Measurements from ENCODE around the gene PIM1. TPM values are rescaled to one million over a fixed set of nuclear protein-coding genes. Genes with fewer than 3 reads are reported as not detected.

The PIM1 gene
- polyA plus RNA-seq, 1 experiment: 35.3 TPM

DNA sequence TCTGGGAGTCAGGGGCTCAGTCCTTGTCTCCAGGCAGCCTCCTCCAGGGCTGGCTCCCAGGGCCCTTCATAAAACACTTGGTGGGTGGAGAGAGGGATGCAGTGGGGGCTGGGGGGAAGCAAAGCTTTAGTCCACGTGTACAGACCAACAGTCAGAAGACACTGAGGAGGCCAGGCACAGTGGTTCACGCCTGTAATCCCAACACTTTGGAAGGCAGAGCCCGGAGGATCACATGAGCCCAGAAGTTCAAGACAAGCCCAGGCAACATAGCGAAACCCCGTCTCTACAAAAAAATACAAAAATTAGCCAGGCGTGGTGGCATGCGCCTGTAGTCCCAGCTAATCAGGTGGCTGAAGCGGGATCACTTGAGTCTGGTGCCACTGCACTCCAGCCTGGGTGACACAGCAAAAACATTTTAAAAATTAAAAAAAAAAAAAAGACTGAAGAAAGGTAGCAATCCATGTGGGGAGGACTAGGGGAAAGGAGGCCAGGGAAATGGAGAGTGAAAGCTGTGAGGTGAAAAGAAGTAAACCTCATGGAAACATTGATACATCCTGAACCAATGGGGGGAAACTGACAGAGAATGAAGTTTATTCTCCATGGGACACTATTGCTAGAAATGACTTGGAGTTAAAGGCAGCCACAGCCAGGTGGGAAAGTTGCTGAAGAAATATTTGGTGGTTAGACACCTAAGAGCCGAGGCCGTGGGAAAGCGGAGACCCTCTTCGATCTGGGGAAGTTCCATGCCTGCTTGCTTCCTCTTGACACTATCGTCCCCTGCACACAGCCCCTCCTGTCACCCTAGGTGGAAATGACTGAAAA is 35.4 kb downstream of the PIM1 start:
- TF ChIP-seq CTCF (IDR thresholded peaks at IDR 0.05; ENCODE audit: low read depth, low read length): no peak
- POLR2A ChIA-PET: no interaction called here
- DNase-seq (ENCODE audit: low read depth, low spot score): no peak
- H3K27ac ChIP-seq (ENCODE audit: low read depth, low read length): no peak overlapping the region
- H3K9me3 ChIP-seq (ENCODE audit: control insufficient read depth, insufficient read depth, low read length): no peaks in the 10 kb centered on the region
- no peak overlapping the region for H3K4me3 ChIP-seq (ENCODE audit: low read depth, low read length)
- CTCF ChIA-PET: interaction anchor here (0.6 to 20.3 kb wide), 3 partner anchors 48 to 181 kb away, joined by 3 to 597 read pairs (median 65); no protein-coding TSS in a partner anchor
- no peaks in the 10 kb centered on the region for H3K27me3 ChIP-seq (ENCODE audit: control insufficient read depth, insufficient read depth, low read length)

- H3K4me3 ChIP-seq (ENCODE audit: low read depth, low read length): no peak overlapping the region
- ChIA-PET POLR2A (no interaction called here), CTCF (interaction anchor here (5.9 to 20.3 kb wide), 2 partner anchors 154 to 182 kb away, joined by 65 to 597 read pairs; no protein-coding TSS in a partner anchor)
- no peak for TF ChIP-seq CTCF (IDR thresholded peaks at IDR 0.05; ENCODE audit: low read depth, low read length)
- DNase-seq (ENCODE audit: low read depth, low spot score): no peak
- H3K27ac ChIP-seq (ENCODE audit: low read depth, low read length): no peak overlapping the region
- H3K9me3 ChIP-seq (ENCODE audit: control insufficient read depth, insufficient read depth, low read length): no peaks in the 10 kb centered on the region
- no peaks in the 10 kb centered on the region for H3K27me3 ChIP-seq (ENCODE audit: control insufficient read depth, insufficient read depth, low read length)
Observed at GRCh38 chr6:37205997-37206340, 36.0 kb downstream of the PIM1 start.

- no peaks in the 10 kb centered on the region for H3K27me3 ChIP-seq (ENCODE audit: control insufficient read depth, insufficient read depth, low read length)
- no peak overlapping the region for H3K4me3 ChIP-seq (ENCODE audit: low read depth, low read length)
- ChIA-PET CTCF (interaction anchor here (5.9 to 20.3 kb wide), 2 partner anchors 154 to 182 kb away, joined by 65 to 597 read pairs; no protein-coding TSS in a partner anchor), POLR2A (no interaction called here)
- no peaks in the 10 kb centered on the region for H3K9me3 ChIP-seq (ENCODE audit: control insufficient read depth, insufficient read depth, low read length)
- no peak overlapping the region for H3K27ac ChIP-seq (ENCODE audit: low read depth, low read length)
- no peak for DNase-seq (ENCODE audit: low read depth, low spot score)
- no peak for TF ChIP-seq CTCF (IDR thresholded peaks at IDR 0.05; ENCODE audit: low read depth, low read length)
Observed at GRCh38 chr6:37206622-37207021, 36.7 kb downstream of the PIM1 start.

GRCh38 chr6:37207903-37208456 is 38.0 kb downstream of the PIM1 start:
- ChIA-PET POLR2A (no interaction called here), CTCF (interaction anchor here (1.0 to 20.3 kb wide), 13 partner anchors 11 to 448 kb away, joined by 3 to 597 read pairs (median 4); partner anchors contain the start of genes C6orf89 and PIM1)
- H3K27ac ChIP-seq (ENCODE audit: low read depth, low read length): no peak overlapping the region
- DNase-seq (ENCODE audit: low read depth, low spot score): peak; percentile 47
- H3K9me3 ChIP-seq (ENCODE audit: control insufficient read depth, insufficient read depth, low read length): no peaks in the 10 kb centered on the region
- no peaks in the 10 kb centered on the region for H3K27me3 ChIP-seq (ENCODE audit: control insufficient read depth, insufficient read depth, low read length)
- peak; percentile 87 for TF ChIP-seq CTCF (IDR thresholded peaks at IDR 0.05; ENCODE audit: low read depth, low read length)
- no peak overlapping the region for H3K4me3 ChIP-seq (ENCODE audit: low read depth, low read length)

DNA sequence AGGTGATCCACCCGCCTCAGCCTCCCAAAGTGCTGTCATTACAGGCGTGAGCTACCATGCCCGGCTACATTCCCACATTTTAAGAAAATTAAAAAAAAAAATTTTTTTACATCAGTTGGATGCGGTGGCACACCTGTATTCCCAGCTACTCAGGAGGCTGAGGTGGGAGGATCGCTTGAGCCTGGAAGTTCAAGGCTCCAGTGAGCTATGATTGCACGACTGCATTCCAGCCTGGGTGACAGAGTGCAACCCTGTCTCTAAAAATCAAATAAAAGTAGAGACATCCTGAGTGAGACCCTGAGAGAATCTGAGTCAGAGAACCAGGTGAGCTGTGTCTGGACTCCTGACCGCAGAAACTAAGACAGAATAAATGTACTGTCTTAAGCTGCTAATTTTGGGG is 38.8 kb downstream of the PIM1 start:
- ChIA-PET POLR2A (no interaction called here), CTCF (interaction anchor here (0.8 to 20.3 kb wide), 14 partner anchors 12 to 443 kb away, joined by 3 to 597 read pairs (median 6); partner anchors contain the start of genes C6orf89 and PIM1)
- Histone ChIP-seq H3K4me3 (ENCODE audit: low read depth, low read length) (no peak overlapping the region), H3K27ac (ENCODE audit: low read depth, low read length) (no peak overlapping the region), H3K27me3 (ENCODE audit: control insufficient read depth, insufficient read depth, low read length) (no peaks in the 10 kb centered on the region), H3K9me3 (ENCODE audit: control insufficient read depth, insufficient read depth, low read length) (no peaks in the 10 kb centered on the region)
- no peak for DNase-seq (ENCODE audit: low read depth, low spot score)
- no peak for TF ChIP-seq CTCF (IDR thresholded peaks at IDR 0.05; ENCODE audit: low read depth, low read length)
